ENCODE data around the gene N4BP2L1. TPM values are rescaled to one million over a fixed set of nuclear protein-coding genes. Genes with fewer than 3 reads are reported as not detected.
A peak's percentile ranks its signal among the peaks of the same experiment; 100 is the strongest.

The N4BP2L1 gene
- polyA plus RNA-seq (ENCODE audit: insufficient read length in 3 of 3), result 10 to 100 TPM; 19.3 to 22.5 (median 19.7) TPM

DNA sequence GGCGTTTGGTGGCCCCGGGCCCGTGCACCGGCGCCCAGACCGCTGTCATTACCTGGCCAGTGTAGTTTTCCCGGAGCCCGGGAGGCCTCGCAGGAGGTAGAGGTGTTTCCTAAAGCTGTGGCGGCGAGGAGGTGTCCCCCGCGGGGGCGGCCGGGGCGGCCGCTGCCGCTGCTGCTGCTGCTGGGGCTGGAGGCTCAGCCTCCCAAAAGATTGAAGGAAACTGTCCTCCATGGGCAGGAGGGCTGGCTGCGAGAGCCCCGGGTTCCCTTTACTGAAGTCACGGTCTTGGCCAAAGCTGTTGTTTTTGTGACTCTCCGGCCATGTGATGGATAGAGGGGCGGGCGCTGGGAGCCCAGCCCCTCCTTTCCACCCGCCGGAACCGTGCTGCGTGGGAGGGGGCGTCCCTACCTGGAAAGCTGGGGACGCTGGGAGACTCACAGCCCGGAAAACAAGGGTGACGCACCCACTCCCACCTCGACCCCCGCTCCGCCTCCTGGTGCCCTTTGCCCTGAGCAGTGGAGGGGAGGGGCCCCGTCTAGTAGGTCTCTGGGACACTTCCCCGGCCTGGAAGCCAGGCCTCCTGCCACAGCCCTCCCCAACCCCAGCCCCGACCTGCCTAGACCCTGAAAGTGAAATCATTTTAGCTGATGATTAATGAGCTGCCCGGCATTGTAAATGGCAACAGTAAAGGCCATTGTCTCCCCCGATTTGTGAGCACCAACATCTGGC lies at the start of gene N4BP2L1:
N4BP2L1 (minus strand) TSS at position 279 of the 729 bp plus-strand sequence; CDS start at position 231, 48 bp downstream.
- DNase-seq (ENCODE audit: low read depth in 3 of 3, low spot score in 2 of 3), result peak in 2 of 3 donors; percentile 58 to 72

DNA sequence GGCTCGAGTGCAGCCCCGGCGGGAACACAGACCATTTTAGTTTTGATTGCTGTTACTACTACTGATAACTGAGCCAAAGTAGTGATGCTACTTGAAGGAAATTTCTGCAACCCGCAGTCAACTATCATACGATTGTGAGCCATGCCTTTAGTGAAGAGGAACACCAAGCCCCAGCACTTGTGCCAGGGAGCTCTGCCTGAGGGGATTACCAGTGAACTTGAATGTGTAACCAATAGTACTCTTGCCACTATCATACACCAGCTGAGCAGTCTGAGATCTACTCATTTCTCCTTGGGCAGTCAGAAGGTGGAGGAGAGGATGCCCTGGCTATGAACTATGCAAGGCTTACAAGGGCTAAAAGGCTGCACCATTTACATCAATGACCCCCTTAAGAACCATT lies 49.0 kb upstream of the N4BP2L1 start:
- DNase-seq (ENCODE audit: low read depth in 3 of 3, low spot score in 2 of 3), result no peak

DNA sequence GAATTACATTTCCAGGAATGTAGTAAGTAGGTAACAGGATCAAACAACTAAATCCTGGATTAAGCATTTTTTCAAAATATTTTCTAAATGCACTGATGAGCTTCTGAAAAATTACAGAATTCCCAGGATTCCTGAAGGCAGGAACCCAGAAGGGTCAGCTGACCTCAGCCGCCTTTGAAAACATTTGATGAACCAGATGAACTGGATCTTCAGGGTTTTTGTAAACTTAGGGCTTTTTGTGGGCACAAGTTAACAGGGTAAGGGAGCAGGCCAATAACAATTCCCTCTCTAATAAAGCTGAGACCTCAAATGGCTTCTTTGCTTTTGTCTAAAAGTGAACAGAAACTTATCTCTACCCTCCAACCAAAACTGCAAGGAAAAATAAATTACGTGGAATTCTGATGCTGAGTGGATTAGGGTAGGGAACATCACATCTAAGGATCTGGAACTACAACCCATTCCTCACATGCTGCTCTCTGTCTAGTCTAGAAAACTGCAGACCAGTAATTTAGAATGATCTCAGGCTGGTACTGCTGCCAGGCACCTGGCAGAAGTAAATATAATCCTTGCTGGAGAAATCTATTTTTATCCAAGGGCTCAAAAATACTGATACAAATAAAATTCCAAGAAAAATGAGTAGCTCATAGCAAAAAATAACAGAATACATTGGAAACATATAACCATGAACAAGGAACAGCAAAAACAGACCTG lies 48.2 kb upstream of the N4BP2L1 start:
- no peak for DNase-seq (ENCODE audit: low read depth in 3 of 3, low spot score in 2 of 3)

DNA sequence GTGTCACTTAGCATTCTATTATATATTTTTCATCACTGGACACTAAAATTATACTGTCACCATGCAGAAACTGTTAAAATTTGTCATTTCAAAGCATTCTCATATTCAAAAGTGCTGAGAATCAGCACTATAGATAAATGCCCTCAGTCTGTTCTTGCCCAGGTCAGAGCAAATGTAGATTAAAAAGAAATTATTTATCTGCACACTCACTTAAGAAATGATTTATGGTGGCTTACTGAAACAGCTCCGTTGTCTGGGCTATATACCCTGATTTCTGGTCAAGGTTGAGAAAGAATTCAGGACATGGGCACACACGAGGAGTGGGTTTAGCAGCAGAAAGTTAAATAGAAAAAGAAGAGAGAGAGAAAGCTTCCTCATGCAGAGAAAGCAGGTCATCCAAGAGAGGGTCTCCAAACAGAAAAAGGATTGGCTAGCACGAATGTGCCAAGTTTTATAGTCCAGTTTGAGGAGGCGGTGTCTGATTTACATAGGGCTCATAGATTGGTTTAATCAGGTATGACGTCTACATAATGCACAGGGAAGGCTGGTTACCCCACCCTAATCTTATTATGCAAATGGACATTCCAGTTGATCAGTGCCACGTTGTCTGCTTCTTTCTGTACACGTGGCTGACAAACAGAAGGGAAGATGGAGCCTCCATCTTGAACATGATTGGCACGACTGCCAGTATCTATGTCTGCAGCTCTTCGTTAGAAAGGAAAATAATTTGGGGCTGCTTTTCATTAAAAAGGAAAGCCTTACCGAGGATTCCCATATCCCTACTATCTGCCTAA lies 47.3 kb upstream of the N4BP2L1 start:
- no peak for DNase-seq (ENCODE audit: low read depth in 3 of 3, low spot score in 2 of 3)

DNA sequence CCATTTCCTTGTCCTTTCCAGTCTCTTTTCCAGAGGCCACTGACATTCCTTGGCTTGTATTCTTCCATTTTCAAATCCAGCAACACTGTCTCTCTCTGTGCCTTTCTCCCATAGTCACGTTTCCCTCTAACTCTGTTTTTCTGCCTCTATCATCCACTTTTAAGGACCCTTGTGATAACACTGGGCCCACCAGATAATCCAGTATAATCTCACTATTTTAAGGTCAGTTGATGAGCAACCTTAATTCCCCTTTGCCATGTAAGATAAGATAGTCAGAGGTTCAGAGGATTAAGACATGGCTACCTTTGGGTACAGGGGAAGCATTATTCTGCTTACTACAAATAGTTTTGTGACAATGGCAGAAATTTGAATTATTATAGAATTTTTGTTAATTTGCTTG lies 45.7 kb upstream of the N4BP2L1 start:
- no peak for DNase-seq (ENCODE audit: low read depth in 3 of 3, low spot score in 2 of 3)

DNA sequence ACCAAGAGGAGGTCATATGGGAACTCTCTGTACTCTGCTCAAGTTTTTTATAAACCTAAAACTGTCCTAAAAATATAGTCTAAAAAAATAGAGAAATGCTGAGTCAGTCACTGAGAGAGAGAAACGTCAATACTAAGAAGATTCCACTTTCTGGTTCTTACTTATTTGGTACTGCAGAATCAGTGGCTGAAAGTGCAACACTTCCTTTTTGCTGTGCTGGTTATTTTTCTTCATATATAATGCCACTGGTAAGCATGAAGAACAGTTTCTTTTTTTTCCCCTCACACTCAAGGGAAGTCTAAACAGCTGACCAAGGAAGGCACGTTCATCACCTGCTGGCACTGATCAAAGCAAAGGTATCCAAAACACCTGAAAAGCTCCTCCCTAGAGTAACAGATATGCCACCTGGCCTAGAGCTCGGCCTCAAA lies 44.3 kb upstream of the N4BP2L1 start:
- no peak for DNase-seq (ENCODE audit: low read depth in 3 of 3, low spot score in 2 of 3)

DNA sequence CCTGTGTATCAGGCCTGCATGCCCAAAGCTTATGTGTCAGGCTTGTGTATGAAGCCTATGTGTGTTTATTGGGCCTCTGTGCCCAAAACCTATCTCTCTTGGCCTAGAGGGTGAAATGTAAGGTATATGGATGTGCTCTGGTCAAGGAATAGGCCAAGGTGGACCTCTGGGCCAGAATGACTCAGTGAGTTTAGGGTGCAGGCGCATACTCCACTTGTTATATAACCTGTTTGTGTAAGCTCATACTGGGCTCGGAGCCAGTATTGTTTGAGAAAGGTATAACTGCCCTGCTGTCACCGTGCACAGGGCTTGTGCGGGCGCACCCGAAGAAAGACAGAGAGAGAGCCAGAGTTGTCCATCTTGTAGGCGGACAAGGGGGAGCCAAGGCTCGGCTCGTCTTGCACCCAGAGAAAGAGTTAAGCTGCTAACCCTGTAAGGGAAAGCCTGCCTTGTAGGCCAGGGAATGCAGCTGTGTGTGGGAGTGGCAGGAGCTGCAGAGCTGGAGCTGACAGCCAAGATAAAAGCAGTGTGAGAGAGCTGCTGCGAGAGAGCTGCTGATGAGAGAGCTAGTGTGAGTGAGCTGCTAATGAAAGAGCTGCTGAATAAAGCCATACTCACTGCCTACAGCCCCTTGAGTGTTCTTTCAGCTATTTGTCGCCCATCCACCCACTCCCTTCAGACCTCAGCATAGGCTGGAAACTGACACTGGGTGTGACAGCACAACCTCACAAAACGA lies 43.4 kb upstream of the N4BP2L1 start:
- peak in 1 of 3 donors; percentile 13 for DNase-seq (ENCODE audit: low read depth in 3 of 3, low spot score in 2 of 3)

DNA sequence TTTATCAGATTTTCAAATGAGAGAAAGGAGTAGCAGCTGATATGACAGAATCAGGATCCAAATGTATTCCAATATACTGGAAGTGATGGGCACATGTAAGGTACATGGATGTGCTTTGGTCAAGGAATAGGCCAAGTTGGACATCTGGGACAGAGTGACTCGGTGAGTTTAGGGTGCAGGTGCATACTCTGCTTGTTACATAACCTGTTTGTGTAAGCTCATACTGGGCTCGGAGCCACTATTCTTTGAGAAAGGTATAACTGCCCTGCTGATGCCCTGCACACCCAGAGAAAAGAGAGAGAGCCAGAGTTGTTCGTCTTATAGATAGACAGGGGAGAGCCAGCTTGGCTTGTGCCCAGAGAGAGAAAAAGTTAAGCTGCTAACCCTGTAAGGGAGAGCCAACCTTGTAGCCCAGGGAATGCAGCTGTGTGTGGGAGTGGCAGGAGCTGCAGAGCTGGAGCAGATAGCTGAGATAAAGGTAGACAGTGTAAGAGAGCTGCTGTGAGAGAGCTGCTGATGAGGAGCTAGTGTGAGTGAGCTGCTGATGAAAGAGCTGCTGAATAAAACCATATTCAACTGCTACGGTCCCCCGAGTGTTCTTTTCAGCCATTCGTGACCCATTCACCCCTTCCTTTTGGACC lies 40.7 kb upstream of the N4BP2L1 start:
- DNase-seq (ENCODE audit: low read depth in 3 of 3, low spot score in 2 of 3), result no peak

DNA sequence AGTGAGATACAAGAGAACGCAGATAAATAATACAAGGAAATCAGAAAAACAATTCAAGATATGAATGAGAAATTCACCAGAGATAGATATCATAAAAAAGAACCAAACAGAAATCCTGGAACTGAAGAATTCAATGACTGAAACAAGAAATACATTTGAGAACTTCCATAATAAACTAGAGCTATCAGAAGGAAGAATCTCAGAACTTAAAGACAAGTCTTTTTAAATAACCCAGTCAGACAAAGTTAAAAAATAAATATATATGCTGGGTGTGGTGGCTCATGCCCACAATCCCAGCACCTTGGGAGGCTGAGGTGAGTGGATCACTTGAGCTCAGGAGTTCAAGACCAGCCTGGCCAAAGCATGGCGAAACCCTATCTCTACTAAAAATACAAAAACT lies 28.7 kb upstream of the N4BP2L1 start:
- DNase-seq (ENCODE audit: low read depth in 3 of 3, low spot score in 2 of 3), result no peak

DNA sequence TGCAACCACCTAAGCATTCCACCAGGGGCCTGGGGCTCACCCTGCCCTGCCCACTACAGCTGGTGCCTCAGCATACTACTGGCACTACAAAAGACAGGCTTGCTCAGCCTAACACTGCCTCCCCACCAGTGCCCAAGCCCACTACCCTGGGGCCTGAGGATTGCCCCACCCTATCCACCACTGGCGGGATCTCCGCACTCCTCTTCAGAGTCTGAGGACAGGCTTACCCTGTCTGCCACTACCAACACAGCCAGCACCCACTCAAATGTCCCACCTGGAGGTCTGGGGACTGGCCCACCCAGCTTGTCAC lies 27.6 kb upstream of the N4BP2L1 start:
- no peak for DNase-seq (ENCODE audit: low read depth in 3 of 3, low spot score in 2 of 3)

DNA sequence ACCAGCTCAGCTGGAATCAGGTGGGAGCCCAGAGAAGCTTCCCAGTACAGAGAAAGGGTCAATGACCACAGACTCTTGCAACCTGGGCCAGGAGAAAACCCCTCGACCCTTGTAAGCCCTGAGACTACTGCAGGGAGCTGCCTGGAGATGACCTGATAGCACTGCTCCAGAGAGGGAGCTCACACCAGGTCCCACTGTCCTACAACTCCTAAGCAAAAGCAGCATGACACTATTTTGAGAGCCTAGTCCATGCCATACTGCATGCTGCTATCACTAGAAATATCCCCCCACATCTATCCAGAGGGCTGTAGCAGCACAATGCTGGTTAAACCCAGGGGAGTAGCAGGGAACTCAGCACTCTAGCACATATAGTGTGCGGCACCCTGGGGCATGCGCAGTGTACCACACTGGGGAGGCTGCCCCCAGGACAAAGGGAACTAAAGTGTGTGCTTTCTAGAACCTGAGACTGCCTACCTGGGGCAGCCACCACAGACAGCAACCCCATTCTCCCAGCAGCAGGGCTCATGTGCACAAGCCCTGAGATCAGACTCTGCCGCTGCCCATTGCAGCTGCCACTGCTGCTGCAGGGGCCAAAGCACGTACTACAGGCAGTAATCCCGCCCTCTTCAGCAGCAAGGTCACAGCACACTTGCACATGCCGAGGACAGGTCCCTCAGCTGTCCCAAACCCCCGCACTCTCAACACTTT lies 27.1 kb upstream of the N4BP2L1 start:
- DNase-seq (ENCODE audit: low read depth in 3 of 3, low spot score in 2 of 3), result no peak

DNA sequence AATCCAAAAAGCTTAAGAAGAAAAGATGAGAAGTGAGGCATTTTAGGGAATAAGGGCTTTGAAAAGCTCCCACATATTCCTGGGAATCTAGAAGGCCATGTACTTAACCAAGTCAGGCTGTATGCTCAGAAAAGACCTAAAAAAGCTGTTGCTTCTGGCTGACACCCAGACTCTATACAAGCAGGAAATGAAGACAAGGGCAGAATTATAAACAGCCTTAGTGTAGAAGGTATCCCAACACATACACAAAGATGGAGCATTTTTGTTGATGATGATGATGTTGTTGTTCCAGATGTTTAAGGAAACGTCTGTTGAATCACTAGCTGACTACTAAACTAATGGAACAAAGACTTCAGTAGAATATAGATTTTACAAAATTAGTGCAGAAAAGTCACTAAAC lies 26.1 kb upstream of the N4BP2L1 start:
- DNase-seq (ENCODE audit: low read depth in 3 of 3, low spot score in 2 of 3), result no peak

DNA sequence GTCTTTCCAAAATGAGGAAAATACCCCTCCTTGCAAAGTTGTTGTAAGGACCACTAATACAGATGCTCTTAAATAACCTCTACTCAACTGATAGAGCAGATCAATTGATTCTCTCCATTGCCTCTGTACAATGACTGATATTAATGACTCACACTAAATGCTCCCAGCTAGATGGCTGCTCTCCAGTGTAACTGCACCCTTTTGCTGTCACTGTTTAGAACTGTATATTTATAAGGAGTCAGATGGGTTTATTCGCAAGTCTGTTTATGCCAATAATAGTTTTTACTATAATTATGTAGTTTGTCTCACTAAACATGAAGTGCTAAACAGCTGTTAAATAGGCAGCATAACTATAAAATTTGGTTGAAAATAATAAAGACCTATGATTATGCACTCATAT lies 21.0 kb upstream of the N4BP2L1 start:
- no peak for DNase-seq (ENCODE audit: low read depth in 3 of 3, low spot score in 2 of 3)

DNA sequence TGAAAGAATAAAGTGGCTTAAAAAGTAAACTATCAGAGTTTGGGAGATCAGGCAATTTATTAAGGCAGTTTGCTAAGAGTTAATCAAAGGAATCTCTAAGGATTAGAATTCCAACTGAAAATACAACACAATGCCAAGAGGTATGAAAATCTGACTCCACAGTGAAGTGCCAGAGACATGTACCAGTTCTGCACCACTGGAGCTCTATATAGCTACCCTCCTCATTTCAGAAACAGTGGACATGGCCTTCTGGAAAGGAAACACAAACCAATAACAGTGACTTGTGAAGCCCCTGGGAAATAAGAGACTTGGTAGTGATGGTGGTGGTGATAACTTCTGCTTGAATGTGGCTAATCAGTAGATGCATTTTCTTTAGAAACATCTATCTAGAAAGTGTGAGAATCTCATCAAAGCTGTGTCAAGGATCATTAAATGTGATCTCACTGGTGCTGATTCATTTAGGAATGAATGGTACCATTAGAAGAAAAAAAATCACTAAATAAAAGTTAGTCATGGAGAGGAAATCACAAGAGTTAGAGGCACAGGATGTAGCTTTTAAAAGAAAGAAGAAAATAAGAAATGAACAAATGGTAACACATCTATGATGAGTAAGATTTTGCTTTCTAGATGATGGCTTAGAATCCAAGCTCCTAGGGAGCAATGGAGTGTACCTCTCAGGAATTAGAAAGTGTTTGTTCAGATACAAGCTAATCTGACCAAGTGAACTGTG lies 20.1 kb upstream of the N4BP2L1 start:
- no peak for DNase-seq (ENCODE audit: low read depth in 3 of 3, low spot score in 2 of 3)

DNA sequence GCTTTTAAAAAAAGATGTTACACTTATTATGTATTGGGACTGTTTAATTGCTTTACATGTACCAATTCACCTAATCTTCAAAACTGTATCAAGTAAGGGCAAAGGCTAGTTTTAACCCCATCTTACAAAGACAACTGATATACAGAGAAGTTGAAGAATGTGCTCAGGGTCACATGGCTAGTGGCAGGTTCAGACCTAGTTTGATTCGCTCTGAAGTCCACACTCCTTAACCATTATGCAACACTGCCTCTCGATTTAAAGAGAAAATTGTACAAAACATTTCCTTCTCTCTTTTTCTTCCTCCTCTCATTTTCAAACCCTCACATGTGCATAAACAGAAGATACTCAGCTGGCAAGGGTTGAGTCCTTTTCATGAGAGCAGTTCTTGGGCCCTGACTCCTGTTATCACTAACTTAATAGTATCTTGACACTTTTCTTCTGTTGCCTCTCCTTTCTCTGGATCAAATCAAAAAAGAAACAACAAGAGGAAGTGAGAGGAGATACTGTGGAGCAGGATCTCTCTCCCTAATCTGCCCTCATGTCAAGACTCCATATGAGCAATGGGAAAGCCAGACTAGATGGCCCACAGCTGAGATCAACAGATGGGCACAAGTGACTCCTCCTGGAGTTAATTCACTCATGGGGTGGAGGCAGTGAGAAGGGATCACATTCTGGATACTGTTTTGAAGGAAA lies 19.0 kb upstream of the N4BP2L1 start:
- DNase-seq (ENCODE audit: low read depth in 3 of 3, low spot score in 2 of 3), result no peak

DNA sequence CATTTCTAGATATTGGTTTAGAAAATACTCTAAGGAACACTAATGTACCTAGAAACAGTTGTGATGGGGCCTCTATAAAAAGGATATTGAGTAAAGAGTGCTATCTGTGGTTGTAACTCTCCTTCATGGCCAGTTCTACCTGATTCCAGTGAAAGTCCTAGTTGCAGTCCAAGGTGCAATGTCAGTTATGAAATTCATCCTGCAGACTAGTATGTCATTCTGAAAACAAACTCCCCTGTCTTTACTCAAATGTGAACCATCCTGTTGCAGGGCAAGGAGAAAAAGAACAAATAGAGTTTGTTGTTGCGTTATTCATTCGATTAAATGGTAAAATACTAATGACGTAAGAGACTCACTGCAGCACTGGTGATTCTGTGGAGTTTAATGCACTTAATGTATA lies 18.3 kb upstream of the N4BP2L1 start:
- DNase-seq (ENCODE audit: low read depth in 3 of 3, low spot score in 2 of 3), result no peak

DNA sequence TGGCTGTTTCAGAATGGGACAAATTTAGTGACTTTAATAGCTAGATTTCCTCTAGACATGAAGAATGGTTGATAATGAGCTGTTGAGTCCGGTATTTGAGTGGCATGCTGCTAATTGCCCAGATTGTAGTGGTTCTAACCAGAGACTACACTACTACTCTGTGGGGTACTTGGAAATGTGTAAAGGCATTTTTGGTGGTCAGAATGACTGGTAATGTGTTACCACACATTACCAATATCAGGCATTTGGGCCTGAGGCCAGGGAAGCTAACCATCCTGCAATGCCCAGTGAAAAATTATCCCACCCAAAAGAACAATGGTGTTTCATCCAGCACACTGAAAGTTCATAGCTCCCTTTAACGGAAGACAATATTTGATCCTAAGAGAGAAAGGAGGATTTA lies 17.5 kb upstream of the N4BP2L1 start:
- DNase-seq (ENCODE audit: low read depth in 3 of 3, low spot score in 2 of 3), result no peak

DNA sequence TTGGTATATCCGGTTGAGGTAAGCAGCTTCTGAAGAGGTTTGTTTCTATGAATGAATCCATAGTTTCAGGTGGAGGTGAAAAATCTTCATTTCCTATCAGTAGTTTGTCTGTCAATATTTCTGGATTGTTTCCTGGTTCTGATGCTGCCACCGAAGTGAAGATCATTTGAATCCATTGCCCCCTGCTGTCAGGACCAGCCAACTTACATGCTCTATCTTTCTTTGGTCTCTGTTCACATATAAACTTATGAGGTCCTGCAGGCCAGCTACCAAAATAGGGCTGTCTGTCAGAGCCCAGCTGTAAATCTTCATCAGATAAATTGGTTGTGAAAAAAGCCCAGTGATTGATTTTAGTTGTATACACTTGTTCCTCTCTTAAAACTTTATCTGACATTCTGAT lies 15.2 kb upstream of the N4BP2L1 start:
- no peak for DNase-seq (ENCODE audit: low read depth in 3 of 3, low spot score in 2 of 3)

DNA sequence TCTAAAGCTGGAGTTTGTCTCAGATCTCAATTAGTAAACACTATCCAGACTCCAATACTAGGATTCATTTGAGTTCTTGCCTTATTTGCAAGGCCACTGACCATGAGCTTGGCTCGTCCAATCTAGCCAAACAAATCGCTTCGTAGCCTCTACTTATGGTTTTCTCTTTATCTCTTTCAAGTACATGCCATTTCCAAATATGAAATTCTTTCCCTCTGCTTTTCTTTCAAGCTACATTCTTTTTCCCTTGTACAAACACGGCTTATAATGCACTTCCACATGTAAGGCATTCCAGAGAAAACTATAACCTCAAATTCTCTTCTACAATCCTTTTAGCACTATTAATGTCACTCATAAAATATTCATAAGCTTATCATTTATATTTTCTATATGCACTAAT lies 10.9 kb upstream of the N4BP2L1 start:
- DNase-seq (ENCODE audit: low read depth in 3 of 3, low spot score in 2 of 3), result no peak
